Islet precursor cell (in vitro differentiated cells): ENCODE measurements around the gene TP53AIP1.

Experiments used
- DNase-seq: peaks from one replicate; pipeline ENCODE4 v3.0.0-alpha.2; 2018

The TP53AIP1 gene

GRCh38 chr11:128942817-128943427, at the start of gene TP53AIP1:
Gene TP53AIP1 (minus strand): TSS chr11:128942871. CDS start chr11:128937818, 5,053 bp downstream.
- DNase-seq = no peak

GRCh38 chr11:128988242-128988970, 45.7 kb upstream of the TP53AIP1 start:
- no peak for DNase-seq

GRCh38 chr11:128985880-128986279, 43.2 kb upstream of the TP53AIP1 start:
- DNase-seq = no peak

GRCh38 chr11:128983023-128983422, 40.4 kb upstream of the TP53AIP1 start:
- DNase-seq = no peak

- DNase-seq = no peak
Observed at GRCh38 chr11:128981254-128981653, 38.6 kb upstream of the TP53AIP1 start.

- no peak for DNase-seq
Observed at GRCh38 chr11:128970598-128971190, 28.0 kb upstream of the TP53AIP1 start.

- no peak for DNase-seq
Observed at GRCh38 chr11:128968916-128969315, 26.2 kb upstream of the TP53AIP1 start.

GRCh38 chr11:128967578-128967977, 24.9 kb upstream of the TP53AIP1 start:
- DNase-seq = no peak

- DNase-seq = no peak
Observed at GRCh38 chr11:128965485-128965884, 22.8 kb upstream of the TP53AIP1 start.

GRCh38 chr11:128964463-128964930, 21.8 kb upstream of the TP53AIP1 start:
- DNase-seq = no peak

GRCh38 chr11:128963744-128964325, 21.2 kb upstream of the TP53AIP1 start:
- no peak for DNase-seq

GRCh38 chr11:128962896-128963295, 20.2 kb upstream of the TP53AIP1 start:
- no peak for DNase-seq

- DNase-seq = no peak
Observed at GRCh38 chr11:128961645-128962044, 19.0 kb upstream of the TP53AIP1 start.

- no peak for DNase-seq
Observed at GRCh38 chr11:128957202-128957482, 14.5 kb upstream of the TP53AIP1 start.

GRCh38 chr11:128956401-128957201, 13.9 kb upstream of the TP53AIP1 start:
- peak; percentile 70 for DNase-seq

GRCh38 chr11:128955636-128956035, 13.0 kb upstream of the TP53AIP1 start:
- DNase-seq = no peak

- DNase-seq = no peak
Observed at GRCh38 chr11:128953151-128953550, 10.5 kb upstream of the TP53AIP1 start.

GRCh38 chr11:128949791-128950454, 7.3 kb upstream of the TP53AIP1 start:
- no peak for DNase-seq

- no peak for DNase-seq
Observed at GRCh38 chr11:128948583-128948982, 5.9 kb upstream of the TP53AIP1 start.

- no peak for DNase-seq
Observed at GRCh38 chr11:128947773-128948172, 5.1 kb upstream of the TP53AIP1 start.

GRCh38 chr11:128946648-128947047, 4.0 kb upstream of the TP53AIP1 start:
- no peak for DNase-seq

- no peak for DNase-seq
Observed at GRCh38 chr11:128943428-128943976, 831 bp upstream of the TP53AIP1 start.
